Right cardiac atrium (tissue), 5 donors: ENCODE measurements around the gene COBL. TPM values are rescaled to one million over a fixed set of nuclear protein-coding genes. Genes with fewer than 3 reads are reported as not detected.

Experiments used
- ATAC-seq, 2 donors: fragments of 200-7000 bp; cut with Tn5 transposase; one replicate each; pipeline versions ENCODE4 v1.8.0 to v1.9.1; 2020; ENCODE audit warnings: moderate library complexity in 2 of 2, mild to moderate bottlenecking in 1 of 2
- DNase-seq, 3 donors: peaks; one replicate each; pipeline ENCODE4 v3.0.0-alpha.2; 2020
- H3K27ac ChIP-seq: one replicate; pipeline ENCODE4 v1.5.1; 2013; ENCODE audit warnings: mild to moderate bottlenecking, low read length, control low read depth, moderate library complexity
- H3K27me3 ChIP-seq: one replicate; pipeline ENCODE4 v1.6.1; 2013; ENCODE audit not compliant: control insufficient read depth, insufficient read depth
- H3K4me1 ChIP-seq: one replicate; pipeline ENCODE4 v1.6.1; 2013; ENCODE audit warnings: low read length; ENCODE audit not compliant: control insufficient read depth, insufficient read depth
- H3K4me3 ChIP-seq: one replicate; pipeline ENCODE4 v1.5.1; 2013; ENCODE audit warnings: low read length, control low read depth
- H3K9me3 ChIP-seq: one replicate; pipeline ENCODE4 v1.6.1; 2013; ENCODE audit warnings: low read length; ENCODE audit not compliant: control insufficient read depth
- WGBS: extraction: QIAGEN DNeasy Blood & Tissue Kit; methylation state at CpG from one replicate; pipeline ENCODE4 v1.1.7; 2013; 5-methylcytosine and 5-hydroxymethylcytosine counted together
- intact Hi-C, 4 donors: fragments of 100-400 bp; cut with DNase I; formaldehyde crosslinking; loops; one replicate each; pipeline versions ENCODE4 v1.11.0 to v1.14.0; 2022 to 2023
- polyA plus RNA-seq: library from polyadenylated mRNA; stranded (reverse); fragments of 200-250 nt; gene quantifications from one replicate; pipeline ENCODE4 v1.2.3, GENCODE V29; 2013
- total RNA-seq, 4 donors: library from RNA; stranded (reverse); fragmentation: NEBNext Ultra II Directional; extraction: Animal tissue kit (Norgen Biotek cat#: 25700); gene quantifications; one replicate each; pipeline ENCODE4 v1.2.1, GENCODE V29; 2021
- donor health status: healthy with polysubstance abuse.
- donor health status: DM: no; HTN: yes; CAD: no.
- donor health status: DM: no; HTN: no; CAD: no.
- donor health status: DM: no; HTN: yes; CAD: no; lungs with severe emphysema.
- donor health status: DM: yes; HTN: yes; CAD: no.

Gene COBL
- total and polyA plus RNA-seq, 5 donors: 27.0 to 56.5 (median 53.3) TPM

- Histone ChIP-seq H3K4me3 (no peak overlapping the region), H3K27ac (no peak overlapping the region), H3K9me3 (no peaks in the 10 kb centered on the region), H3K27me3 (no peaks in the 10 kb centered on the region), H3K4me1 (peaks cover 4% of the 10 kb centered on the region)
- intact Hi-C loops: no loop called here
- DNase-seq (no peak), ATAC-seq (no peak)
- 76% methylated on average over 6 of the region's 6 CpGs for WGBS
These were observed 2.7 kb downstream of the COBL start for GRCh38 chr7:51313738-51314425.

GRCh38 chr7:51312951-51313737, 3.5 kb downstream of the COBL start:
- no peaks in the 10 kb centered on the region for H3K9me3 ChIP-seq
- H3K4me1 ChIP-seq: peaks cover 10% of the 10 kb centered on the region
- 91% methylated on average over 5 of the region's 5 CpGs for WGBS
- H3K27ac ChIP-seq: no peak overlapping the region
- intact Hi-C loops: no loop called here
- ATAC-seq: no peak
- DNase-seq: no peak
- H3K4me3 ChIP-seq: no peak overlapping the region
- H3K27me3 ChIP-seq: no peaks in the 10 kb centered on the region

GRCh38 chr7:51311166-51311565, 5.4 kb downstream of the COBL start:
- H3K27ac ChIP-seq: no peak overlapping the region
- no peak for DNase-seq
- intact Hi-C loops: no loop called here
- H3K27me3 ChIP-seq: no peaks in the 10 kb centered on the region
- no peak overlapping the region for H3K4me3 ChIP-seq
- H3K4me1 ChIP-seq: peaks cover 6% of the 10 kb centered on the region
- no peak for ATAC-seq
- 90% methylated on average over 3 of the region's 3 CpGs for WGBS
- H3K9me3 ChIP-seq: no peaks in the 10 kb centered on the region

- 91% methylated on average over 3 of the region's 3 CpGs for WGBS
- Histone ChIP-seq H3K27ac (no peak overlapping the region), H3K4me1 (peaks cover 6% of the 10 kb centered on the region), H3K9me3 (no peaks in the 10 kb centered on the region), H3K4me3 (no peak overlapping the region), H3K27me3 (no peaks in the 10 kb centered on the region)
- DNase-seq: no peak
- intact Hi-C loops: no loop called here
- ATAC-seq: no peak
These were observed 6.5 kb downstream of the COBL start for GRCh38 chr7:51310131-51310583.

GRCh38 chr7:51309361-51310130, 7.1 kb downstream of the COBL start:
- Histone ChIP-seq H3K4me1 (peaks cover 6% of the 10 kb centered on the region), H3K27ac (no peak overlapping the region), H3K27me3 (no peaks in the 10 kb centered on the region), H3K4me3 (no peak overlapping the region), H3K9me3 (no peaks in the 10 kb centered on the region)
- DNase-seq (no peak), ATAC-seq (peak in 1 of 2 donors; percentile 53)
- intact Hi-C loops: no loop called here
- WGBS: 80% methylated on average over 8 of the region's 8 CpGs

DNA sequence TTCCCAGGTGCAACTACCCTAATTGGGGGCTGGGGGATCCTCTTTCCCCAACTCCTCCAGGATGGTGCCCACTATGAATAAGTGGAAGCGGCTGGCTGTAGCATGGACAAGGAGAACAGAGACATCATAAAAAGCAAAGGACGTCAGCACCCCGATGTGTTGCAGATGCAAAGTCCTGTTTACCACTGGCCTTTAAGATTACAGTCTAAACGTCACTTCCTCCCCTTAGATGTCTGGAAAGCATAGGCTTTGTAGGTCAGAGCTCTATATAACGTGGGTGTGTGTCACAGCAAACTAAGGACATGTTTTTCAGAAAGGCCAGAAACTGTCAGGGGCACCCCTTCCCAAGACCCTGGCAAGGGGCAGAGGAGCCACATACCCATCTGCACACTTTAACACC, 7.9 kb downstream of the COBL start:
- ATAC-seq: peak in 1 of 2 donors; percentile 13
- H3K27ac ChIP-seq: no peak overlapping the region
- H3K27me3 ChIP-seq: no peaks in the 10 kb centered on the region
- peaks cover 6% of the 10 kb centered on the region for H3K4me1 ChIP-seq
- WGBS: 59% methylated on average over 5 of the region's 5 CpGs
- no peak overlapping the region for H3K4me3 ChIP-seq
- no peak for DNase-seq
- no peaks in the 10 kb centered on the region for H3K9me3 ChIP-seq
- intact Hi-C loops: no loop called here

- intact Hi-C loops: no loop called here
- no peaks in the 10 kb centered on the region for H3K27me3 ChIP-seq
- no peaks in the 10 kb centered on the region for H3K9me3 ChIP-seq
- H3K4me1 ChIP-seq: peaks cover 6% of the 10 kb centered on the region
- H3K4me3 ChIP-seq: no peak overlapping the region
- DNase-seq (no peak), ATAC-seq (peak in 1 of 2 donors; percentile 35)
- H3K27ac ChIP-seq: no peak overlapping the region
- 24% methylated on average over 4 of the region's 4 CpGs for WGBS
These were observed 8.3 kb downstream of the COBL start for GRCh38 chr7:51308265-51308664.

- peaks cover 6% of the 10 kb centered on the region for H3K4me1 ChIP-seq
- no peak overlapping the region for H3K4me3 ChIP-seq
- no peak overlapping the region for H3K27ac ChIP-seq
- H3K9me3 ChIP-seq: no peaks in the 10 kb centered on the region
- WGBS: 50% methylated on average over 8 of the region's 8 CpGs
- no peaks in the 10 kb centered on the region for H3K27me3 ChIP-seq
- DNase-seq: no peak
- no peak for ATAC-seq
- intact Hi-C loops: no loop called here
These were observed 8.9 kb downstream of the COBL start for GRCh38 chr7:51307651-51308210.

DNA sequence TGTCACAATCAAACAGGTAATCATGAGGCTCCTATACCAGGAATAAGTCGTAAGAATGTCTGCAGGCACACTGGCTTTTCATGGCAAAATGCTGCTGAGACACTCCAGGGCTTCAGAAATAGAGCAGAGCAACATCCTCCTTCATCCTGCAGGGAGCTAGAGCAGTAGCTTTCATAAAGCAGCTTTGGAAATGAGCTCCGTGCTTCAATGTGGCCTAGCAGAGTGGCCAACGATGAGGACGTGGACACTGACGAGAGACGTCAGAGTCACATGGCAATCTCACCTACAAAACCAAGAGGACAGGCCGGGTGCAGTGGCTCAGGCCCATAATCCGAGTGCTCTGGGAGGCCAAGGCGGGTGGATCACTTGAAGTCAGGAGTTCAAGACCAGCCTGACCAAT, 9.8 kb downstream of the COBL start:
- Histone ChIP-seq H3K27me3 (no peaks in the 10 kb centered on the region), H3K9me3 (no peaks in the 10 kb centered on the region), H3K4me3 (no peak overlapping the region), H3K27ac (no peak overlapping the region), H3K4me1 (peaks cover 6% of the 10 kb centered on the region)
- DNase-seq (no peak), ATAC-seq (no peak)
- 91% methylated on average over 9 of the region's 9 CpGs for WGBS
- intact Hi-C loops: no loop called here

DNA sequence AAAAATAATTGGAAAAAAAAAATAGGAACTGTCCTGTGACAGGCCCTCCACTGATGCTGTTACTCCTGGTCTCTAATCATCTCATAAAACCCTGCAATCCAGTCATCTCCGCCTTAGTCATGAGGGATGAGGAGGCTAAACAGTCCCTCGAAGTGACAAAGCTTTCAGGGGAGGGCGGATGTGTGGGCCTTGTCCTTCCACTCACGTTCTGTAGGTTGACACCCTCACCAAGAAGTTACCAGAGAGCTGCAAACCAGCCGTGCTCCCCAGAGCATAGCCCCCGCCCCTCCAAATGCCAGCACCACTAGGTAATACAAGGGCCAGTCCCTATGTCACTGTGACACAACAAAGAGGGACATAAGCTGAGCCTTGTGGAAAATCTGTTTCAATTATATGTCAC, 11.9 kb downstream of the COBL start:
- no peaks in the 10 kb centered on the region for H3K27me3 ChIP-seq
- no peaks in the 10 kb centered on the region for H3K9me3 ChIP-seq
- H3K4me3 ChIP-seq: no peak overlapping the region
- 81% methylated on average over 6 of the region's 6 CpGs for WGBS
- peaks cover 6% of the 10 kb centered on the region for H3K4me1 ChIP-seq
- intact Hi-C loops: no loop called here
- no peak overlapping the region for H3K27ac ChIP-seq
- ATAC-seq: no peak
- no peak for DNase-seq

DNA sequence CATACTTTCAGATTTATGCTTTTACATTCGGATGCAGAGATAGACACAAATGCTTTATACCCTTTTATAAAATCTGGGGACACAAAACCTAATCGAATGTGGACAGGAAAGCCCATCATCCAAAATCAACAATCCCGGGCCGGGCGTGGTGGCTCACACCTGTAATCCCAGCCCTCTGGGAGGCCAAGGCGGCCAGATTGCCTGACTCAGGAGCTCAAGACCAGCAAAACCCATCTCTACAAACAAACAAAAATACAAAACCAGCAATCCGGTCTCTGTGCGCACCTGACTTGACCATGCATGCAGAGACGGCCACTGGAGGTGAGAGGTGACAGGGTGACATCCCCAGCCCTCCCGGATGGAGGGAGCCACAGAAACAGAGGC, 13.5 kb downstream of the COBL start:
- WGBS: 84% methylated on average over 10 of the region's 10 CpGs

More for the DNA sequence above, 13.5 kb downstream of the COBL start:
- Histone ChIP-seq H3K27me3 (no peaks in the 10 kb centered on the region), H3K27ac (no peak overlapping the region), H3K9me3 (no peaks in the 10 kb centered on the region), H3K4me1 (no peaks in the 10 kb centered on the region), H3K4me3 (no peak overlapping the region)
- intact Hi-C loops: no loop called here
- DNase-seq (no peak), ATAC-seq (no peak)
